IPS DF 6.9 (cell line): Measurements from ENCODE around the gene CACNA1D.
A peak's percentile ranks its signal among the peaks of the same experiment; 100 is the strongest.

Experiments
- DNase-seq: peaks from one replicate; pipeline ENCODE4 v3.0.0-alpha.2; 2013; ENCODE audit warnings: low read depth, low spot score
- H3K27ac ChIP-seq: one replicate; pipeline ENCODE4 v1.5.1; 2013; ENCODE audit warnings: low read length, control low read depth
- H3K27me3 ChIP-seq: 2 replicates; pipeline ENCODE4 v1.6.1; 2013; ENCODE audit warnings: mild to moderate bottlenecking, low read length; ENCODE audit not compliant: control insufficient read depth, insufficient read depth
- H3K36me3 ChIP-seq: 2 replicates; pipeline ENCODE4 v1.6.1; 2013; ENCODE audit warnings: low read length; ENCODE audit not compliant: control insufficient read depth, insufficient read depth
- H3K4me1 ChIP-seq: 2 replicates; pipeline ENCODE4 v1.6.1; 2013; ENCODE audit warnings: low read length; ENCODE audit not compliant: control insufficient read depth, insufficient read depth
- H3K4me3 ChIP-seq: 2 replicates; pipeline ENCODE4 v1.5.1; 2013; ENCODE audit warnings: mild to moderate bottlenecking, low read length
- H3K9me3 ChIP-seq: 2 replicates; pipeline ENCODE4 v1.6.1; 2013; ENCODE audit warnings: low read length, inconsistent platforms; ENCODE audit not compliant: control insufficient read depth, insufficient read depth
- WGBS: extraction: QIAGEN DNeasy Blood & Tissue Kit; methylation state at CpG from one replicate; pipeline ENCODE4 v1.1.7; 2013; ENCODE audit warnings: mixed read lengths, missing lambda C conversion rate; ENCODE audit not compliant: insufficient read length, insufficient coverage; 5-methylcytosine and 5-hydroxymethylcytosine counted together

The CACNA1D gene

GRCh38 chr3:53495146-53495519, 722 bp downstream of the CACNA1D start:
- Histone ChIP-seq H3K27me3 (peaks cover 24% of the 10 kb centered on the region), H3K27ac (no peak overlapping the region), H3K4me3 (peak overlapping the region; percentile 47; the same call in 1 of the 2 replicates), H3K9me3 (no peaks in the 10 kb centered on the region), H3K36me3 (no peaks in the 10 kb centered on the region), H3K4me1 (no peaks in the 10 kb centered on the region; the same call in none of the 2 replicates)
- DNase-seq = no peak
- no CpG with 5 or more reads among the region's 27 CpGs for WGBS

GRCh38 chr3:53495520-53496391, 1.3 kb downstream of the CACNA1D start:
- no peaks in the 10 kb centered on the region; the same call in none of the 2 replicates for H3K4me1 ChIP-seq
- H3K27ac ChIP-seq = no peak overlapping the region
- no peaks in the 10 kb centered on the region for H3K36me3 ChIP-seq
- H3K9me3 ChIP-seq = no peaks in the 10 kb centered on the region
- DNase-seq = no peak
- H3K4me3 ChIP-seq = peak overlapping the region; percentile 47; the same call in 1 of the 2 replicates
- WGBS = no CpG with 5 or more reads among the region's 57 CpGs
- H3K27me3 ChIP-seq = peaks cover 24% of the 10 kb centered on the region

- Histone ChIP-seq H3K27me3 (peaks cover 24% of the 10 kb centered on the region), H3K4me1 (no peaks in the 10 kb centered on the region; the same call in none of the 2 replicates), H3K4me3 (no peak overlapping the region), H3K36me3 (no peaks in the 10 kb centered on the region), H3K27ac (no peak overlapping the region), H3K9me3 (no peaks in the 10 kb centered on the region)
- no peak for DNase-seq
- no CpG with 5 or more reads among the region's 2 CpGs for WGBS
These were observed 1.9 kb downstream of the CACNA1D start for GRCh38 chr3:53496392-53496670.

- no peaks in the 10 kb centered on the region for H3K36me3 ChIP-seq
- H3K4me1 ChIP-seq = no peaks in the 10 kb centered on the region; the same call in none of the 2 replicates
- DNase-seq = no peak
- H3K27ac ChIP-seq = no peak overlapping the region
- H3K9me3 ChIP-seq = no peaks in the 10 kb centered on the region
- peaks cover 24% of the 10 kb centered on the region for H3K27me3 ChIP-seq
- H3K4me3 ChIP-seq = no peak overlapping the region
- WGBS = no CpG with 5 or more reads among the region's 5 CpGs
These were observed 2.6 kb downstream of the CACNA1D start for GRCh38 chr3:53496984-53497383.

- Histone ChIP-seq H3K36me3 (no peaks in the 10 kb centered on the region), H3K27ac (no peak overlapping the region), H3K27me3 (peaks cover 17% of the 10 kb centered on the region), H3K9me3 (no peaks in the 10 kb centered on the region), H3K4me3 (no peak overlapping the region), H3K4me1 (no peaks in the 10 kb centered on the region; the same call in 1 of the 2 replicates)
- no CpG with 5 or more reads among the region's 8 CpGs for whole genome bisulfite sequencing
- no peak for DNase-seq
These were observed 4.6 kb downstream of the CACNA1D start for GRCh38 chr3:53498806-53499641.

- no peak for DNase-seq
- H3K4me3 ChIP-seq = no peak overlapping the region
- H3K27me3 ChIP-seq = peaks cover 13% of the 10 kb centered on the region
- no peaks in the 10 kb centered on the region; the same call in 1 of the 2 replicates for H3K4me1 ChIP-seq
- H3K9me3 ChIP-seq = no peaks in the 10 kb centered on the region
- H3K27ac ChIP-seq = no peak overlapping the region
- WGBS = no CpG with 5 or more reads among the region's 7 CpGs
- no peaks in the 10 kb centered on the region for H3K36me3 ChIP-seq
These were observed 5.9 kb downstream of the CACNA1D start for GRCh38 chr3:53500165-53500777.

GRCh38 chr3:53501178-53501577, 6.8 kb downstream of the CACNA1D start:
- DNase-seq = no peak
- H3K27ac ChIP-seq = no peak overlapping the region
- no peaks in the 10 kb centered on the region for H3K4me1 ChIP-seq
- no peaks in the 10 kb centered on the region for H3K9me3 ChIP-seq
- peaks cover 5% of the 10 kb centered on the region for H3K27me3 ChIP-seq
- no peak overlapping the region for H3K4me3 ChIP-seq
- no CpG with 5 or more reads among the region's 8 CpGs for WGBS
- H3K36me3 ChIP-seq = no peaks in the 10 kb centered on the region

GRCh38 chr3:53502737-53503136, 8.3 kb downstream of the CACNA1D start:
- no peak overlapping the region for H3K27ac ChIP-seq
- H3K4me3 ChIP-seq = no peak overlapping the region
- no CpG with 5 or more reads among the region's 4 CpGs for WGBS
- no peaks in the 10 kb centered on the region for H3K36me3 ChIP-seq
- H3K9me3 ChIP-seq = no peaks in the 10 kb centered on the region
- no peaks in the 10 kb centered on the region for H3K4me1 ChIP-seq
- H3K27me3 ChIP-seq = no peaks in the 10 kb centered on the region
- no peak for DNase-seq

GRCh38 chr3:53503195-53503594, 8.8 kb downstream of the CACNA1D start:
- Histone ChIP-seq H3K4me3 (no peak overlapping the region), H3K36me3 (no peaks in the 10 kb centered on the region), H3K4me1 (no peaks in the 10 kb centered on the region), H3K9me3 (no peaks in the 10 kb centered on the region), H3K27me3 (no peaks in the 10 kb centered on the region), H3K27ac (no peak overlapping the region)
- no peak for DNase-seq
- WGBS = no CpG with 5 or more reads among the region's 5 CpGs

- H3K9me3 ChIP-seq = no peaks in the 10 kb centered on the region
- H3K27ac ChIP-seq = no peak overlapping the region
- no CpG with 5 or more reads among the region's 4 CpGs for WGBS
- H3K4me1 ChIP-seq = no peaks in the 10 kb centered on the region; the same call in 1 of the 2 replicates
- H3K36me3 ChIP-seq = no peaks in the 10 kb centered on the region
- no peak overlapping the region for H3K4me3 ChIP-seq
- no peaks in the 10 kb centered on the region for H3K27me3 ChIP-seq
- DNase-seq = no peak
These were observed 11.8 kb downstream of the CACNA1D start for GRCh38 chr3:53506110-53506762.
